Stimulated activated CD4-positive, alpha-beta T cell treated with anti-CD3 and anti-CD28 coated beads, Interleukin-2, amount 100 ng/mL, for 48 hours (primary cell): Measurements from ENCODE around the gene C17orf100.

Source experiments
- DNase-seq, 2 donors: peaks; one replicate each; pipeline ENCODE4 v3.0.0-alpha.2; 2020

Gene C17orf100

DNA sequence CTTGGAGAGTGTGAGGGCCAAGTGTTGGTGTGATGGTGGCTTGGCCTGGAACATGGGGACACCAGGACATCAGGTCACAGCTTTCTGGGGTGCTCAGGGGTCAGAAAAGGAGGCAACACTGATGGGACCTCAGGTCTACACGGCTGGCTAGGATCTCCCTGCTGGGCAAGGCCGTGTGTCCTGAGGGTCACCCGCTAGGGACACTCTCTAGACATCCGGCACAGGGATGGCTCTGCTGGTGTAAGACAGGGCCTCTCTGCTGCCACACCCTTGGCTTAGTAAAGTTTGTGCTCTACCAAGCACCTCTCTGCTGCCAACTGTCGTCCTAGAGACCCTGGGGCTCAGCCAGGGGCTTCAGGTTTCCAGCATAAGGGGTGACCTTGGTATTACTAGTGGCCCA is 45.3 kb downstream of the C17orf100 start:
- DNase-seq = no peak

DNA sequence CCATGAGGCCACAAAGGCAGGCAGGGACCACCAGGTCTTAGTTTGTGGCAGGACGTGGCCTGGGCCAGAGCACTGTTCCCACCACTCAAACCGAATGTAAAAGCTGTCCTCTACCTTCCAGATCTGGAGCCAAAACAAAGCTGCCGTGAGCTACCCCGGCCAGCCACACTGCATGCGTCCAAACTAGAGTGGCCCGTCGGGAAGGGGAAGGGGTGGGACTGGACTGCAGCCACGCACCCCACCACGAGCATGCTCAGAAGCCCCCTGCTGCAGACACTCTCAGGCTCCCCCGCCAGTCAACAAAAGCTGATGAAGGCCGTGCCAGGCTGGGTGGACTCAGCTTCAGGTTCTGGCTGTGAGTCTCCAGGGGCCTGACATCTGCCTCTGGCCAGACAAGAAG is 46.4 kb downstream of the C17orf100 start:
- no peak for DNase-seq

DNA sequence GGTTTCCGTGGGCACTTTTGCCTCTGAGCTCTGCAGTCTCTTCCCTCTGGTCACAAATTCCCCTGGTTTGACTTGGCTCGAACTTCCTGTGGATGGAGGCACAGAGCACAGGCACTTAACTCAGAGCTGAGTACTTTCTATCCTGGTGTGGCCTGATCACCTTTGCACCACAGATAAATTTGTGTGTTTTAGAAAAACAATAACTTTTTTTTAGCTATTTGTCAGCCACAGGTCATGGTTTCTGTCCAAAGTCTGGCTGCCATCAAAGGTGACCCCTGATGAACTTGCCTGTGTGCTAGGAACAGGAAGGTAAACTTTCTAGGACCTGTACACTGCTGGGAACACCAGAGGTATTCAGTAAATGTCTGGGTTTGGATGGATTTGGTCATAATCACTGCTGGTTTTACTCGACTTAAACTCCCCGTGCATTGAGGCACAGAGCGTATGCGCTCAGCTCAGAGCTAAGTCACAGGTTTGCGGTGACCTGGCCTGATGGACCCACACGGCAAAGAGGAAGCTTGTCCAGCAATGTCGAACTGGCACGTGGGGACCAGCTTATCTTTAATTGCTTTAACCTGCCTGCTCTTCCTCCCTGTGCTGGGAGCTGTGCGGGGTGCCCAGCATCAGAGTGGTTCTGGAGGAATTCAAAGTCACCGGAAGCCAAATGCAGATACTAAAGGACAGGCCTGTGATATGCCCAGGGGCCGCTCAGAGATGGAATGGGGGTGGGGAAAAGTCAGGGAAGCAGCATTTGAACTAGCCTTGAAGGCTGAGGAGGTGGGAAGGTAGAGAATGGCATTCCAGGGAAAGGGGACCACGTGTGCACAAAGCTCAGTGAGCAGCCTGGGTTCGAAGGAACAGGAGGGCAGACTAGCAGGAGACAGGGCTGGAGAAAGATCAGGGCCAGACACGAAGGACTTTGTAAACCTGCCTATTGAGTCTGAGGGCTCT is 48.7 kb downstream of the C17orf100 start:
- DNase-seq = no peak

DNA sequence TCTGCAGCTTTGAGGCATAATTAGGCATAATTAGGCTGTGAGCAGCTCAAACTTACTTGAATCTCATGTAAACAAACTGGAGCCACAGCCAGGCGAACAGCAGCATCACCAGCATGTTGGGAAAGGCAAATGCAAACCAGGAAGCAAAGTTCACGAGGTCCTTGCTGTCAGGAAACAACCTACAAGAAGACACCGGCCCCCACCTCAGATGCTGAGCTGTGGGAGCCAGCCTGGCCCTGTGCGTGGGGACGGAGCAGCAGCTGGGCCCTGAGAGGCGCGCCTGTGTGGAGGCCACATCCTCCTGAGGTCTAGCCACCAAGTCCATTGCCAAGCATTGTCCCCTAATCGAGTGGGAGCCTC is 49.4 kb downstream of the C17orf100 start:
- no peak for DNase-seq

DNA sequence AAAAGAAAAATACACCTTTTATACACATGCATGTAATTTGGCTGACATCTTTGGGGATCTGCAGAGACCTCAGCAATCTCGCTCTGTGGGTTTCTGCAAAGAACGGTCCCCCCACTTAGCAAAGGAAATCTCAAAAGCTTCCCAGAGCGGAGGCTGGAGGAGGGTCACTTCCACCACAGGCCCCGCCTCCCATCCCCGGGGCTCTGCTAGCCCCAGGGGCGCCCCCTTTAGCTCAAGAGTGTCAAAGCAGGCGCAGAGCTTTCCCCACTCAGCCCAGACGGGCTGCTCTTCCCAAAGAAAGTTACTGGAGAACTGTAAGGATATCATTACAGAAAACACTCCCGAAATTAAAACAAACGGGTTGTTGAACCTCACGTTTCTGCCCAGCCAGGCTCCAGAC is 50.2 kb downstream of the C17orf100 start:
- peak; percentile 30 to 47 for DNase-seq

DNA sequence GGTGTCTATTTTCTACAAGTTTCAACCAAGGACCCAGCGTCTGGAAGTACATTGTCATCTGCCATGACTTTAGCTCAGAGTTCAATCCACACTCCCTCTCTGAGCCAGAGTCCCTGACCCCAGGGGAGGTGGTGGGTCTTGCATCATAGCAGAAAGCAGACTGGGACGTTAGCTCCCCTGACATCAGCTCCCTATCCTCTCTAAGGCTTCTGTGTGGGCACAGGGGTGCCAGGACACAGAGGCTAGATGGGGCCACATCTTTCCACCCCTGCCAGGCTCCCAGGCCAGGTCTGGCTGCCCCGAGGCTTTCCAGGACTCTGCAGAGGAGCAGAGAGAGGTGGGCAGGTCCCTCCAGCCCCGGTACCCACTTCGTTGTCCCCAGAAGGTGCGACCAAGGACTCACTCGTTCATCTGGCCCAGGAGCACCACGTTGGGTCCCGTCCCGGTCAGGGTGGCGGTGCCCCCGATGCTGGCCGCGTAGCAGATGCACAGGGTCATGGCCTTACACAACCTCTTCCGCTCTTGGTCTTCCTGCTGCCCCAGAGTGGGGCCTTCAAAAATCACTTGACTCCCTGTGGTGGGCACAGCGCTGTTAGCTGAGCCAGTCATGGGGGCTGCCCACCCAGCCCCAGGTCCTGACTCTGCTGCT is 51.1 kb downstream of the C17orf100 start:
- DNase-seq = no peak
